ENCODE results near the gene UAP1L1. TPM values are rescaled to one million over a fixed set of nuclear protein-coding genes. Genes with fewer than 3 reads are reported as not detected.

Gene UAP1L1
- total RNA-seq, 1 donor from 2014 or later, result 11.7 TPM

DNA sequence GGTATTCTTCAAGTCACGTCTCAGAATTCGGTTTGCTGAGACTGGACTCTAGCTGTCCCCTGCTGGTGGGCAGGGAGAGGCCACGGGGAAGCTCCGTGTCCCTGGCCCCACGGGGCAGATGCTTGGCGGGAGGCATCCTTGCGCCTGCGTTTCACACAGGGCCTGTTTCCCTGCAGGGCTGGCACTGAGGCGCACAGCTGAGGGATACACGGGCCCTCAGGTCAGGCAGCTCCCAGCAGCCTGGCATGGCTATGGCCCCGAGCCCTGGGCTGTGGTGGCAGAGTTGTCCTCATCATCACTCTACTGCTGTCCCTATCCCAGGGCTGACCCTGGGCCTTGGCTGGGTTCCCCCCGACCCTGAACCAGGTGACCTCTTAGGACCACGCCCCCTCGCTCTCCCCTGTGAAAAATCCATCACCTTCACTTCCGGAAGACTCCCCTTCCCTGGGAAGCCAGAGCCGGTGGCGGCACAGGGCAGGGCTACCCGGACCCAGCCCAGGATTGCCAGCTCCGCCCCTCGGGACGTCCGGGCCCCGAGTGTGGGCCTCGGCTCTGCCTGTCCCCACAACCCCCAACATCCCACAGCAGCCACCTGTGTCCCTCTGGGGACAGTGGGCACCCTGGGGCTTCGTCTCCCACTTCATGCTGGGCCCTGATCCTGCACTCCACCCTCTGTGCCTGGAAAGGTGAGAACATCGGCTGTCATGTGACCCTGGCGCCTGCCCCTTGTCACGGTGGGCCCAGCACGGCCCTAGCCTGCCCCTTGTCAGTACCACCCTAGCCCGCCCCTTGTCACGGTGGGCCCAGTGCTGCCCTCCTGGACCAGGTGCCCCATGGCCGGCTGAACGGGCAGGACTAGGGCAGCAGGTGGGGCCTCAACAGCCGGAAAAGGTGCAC is 32.2 kb downstream of the UAP1L1 start:
- H3K36me3 ChIP-seq (ENCODE audit: control insufficient read depth, insufficient read depth, low read length), result no peaks in the 10 kb centered on the region
- DNase-seq (ENCODE audit: low read depth), result no peak
- TF ChIP-seq, protein P1, sequence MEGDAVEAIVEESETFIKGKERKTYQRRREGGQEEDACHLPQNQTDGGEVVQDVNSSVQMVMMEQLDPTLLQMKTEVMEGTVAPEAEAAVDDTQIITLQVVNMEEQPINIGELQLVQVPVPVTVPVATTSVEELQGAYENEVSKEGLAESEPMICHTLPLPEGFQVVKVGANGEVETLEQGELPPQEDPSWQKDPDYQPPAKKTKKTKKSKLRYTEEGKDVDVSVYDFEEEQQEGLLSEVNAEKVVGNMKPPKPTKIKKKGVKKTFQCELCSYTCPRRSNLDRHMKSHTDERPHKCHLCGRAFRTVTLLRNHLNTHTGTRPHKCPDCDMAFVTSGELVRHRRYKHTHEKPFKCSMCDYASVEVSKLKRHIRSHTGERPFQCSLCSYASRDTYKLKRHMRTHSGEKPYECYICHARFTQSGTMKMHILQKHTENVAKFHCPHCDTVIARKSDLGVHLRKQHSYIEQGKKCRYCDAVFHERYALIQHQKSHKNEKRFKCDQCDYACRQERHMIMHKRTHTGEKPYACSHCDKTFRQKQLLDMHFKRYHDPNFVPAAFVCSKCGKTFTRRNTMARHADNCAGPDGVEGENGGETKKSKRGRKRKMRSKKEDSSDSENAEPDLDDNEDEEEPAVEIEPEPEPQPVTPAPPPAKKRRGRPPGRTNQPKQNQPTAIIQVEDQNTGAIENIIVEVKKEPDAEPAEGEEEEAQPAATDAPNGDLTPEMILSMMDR (IDR thresholded peaks at IDR 0.05; ENCODE audit: insufficient read depth, low read length, poor library complexity, severe bottlenecking), result no peak

DNA sequence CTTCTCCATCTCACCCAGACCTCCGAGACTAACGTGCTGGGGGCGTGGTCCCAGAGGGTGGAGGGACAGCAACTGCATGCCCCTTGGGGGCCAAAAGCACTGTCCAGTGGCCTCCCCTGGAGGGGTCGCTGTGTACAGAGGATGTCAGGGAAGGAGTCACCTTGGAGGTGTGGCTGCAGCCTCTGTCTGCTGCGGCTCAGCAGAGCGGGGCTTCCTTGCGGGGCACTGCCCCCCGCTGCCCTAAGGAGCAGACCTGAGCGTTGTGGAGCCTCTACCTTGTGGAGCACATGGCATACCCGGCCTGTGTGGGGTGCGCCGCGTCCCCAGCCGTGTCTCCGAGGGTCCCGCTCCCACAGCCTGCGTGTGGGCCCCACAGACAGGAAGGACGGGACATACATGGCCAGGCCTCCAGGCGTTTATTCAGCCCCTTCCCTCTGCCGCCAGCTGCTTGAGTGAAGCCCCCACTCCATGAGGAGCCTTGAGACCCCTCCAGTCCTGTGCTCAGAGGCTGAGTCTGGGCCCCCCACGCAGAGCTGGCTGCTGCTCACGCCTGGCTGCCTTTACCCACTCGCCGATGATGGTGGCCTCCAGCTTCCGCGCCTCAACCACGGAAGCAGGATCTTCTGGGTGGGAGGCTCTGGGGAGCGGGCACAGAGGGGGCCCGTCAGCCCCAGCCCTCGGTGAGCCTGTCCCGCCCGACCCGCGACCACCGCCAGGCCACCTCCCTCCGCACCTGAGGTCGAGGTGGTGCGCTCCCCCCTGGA is 33.0 kb downstream of the UAP1L1 start:
- Histone ChIP-seq H3K36me3 (ENCODE audit: control insufficient read depth, insufficient read depth, low read length) (no peaks in the 10 kb centered on the region), H3K4me3 (ENCODE audit: low read depth, low read length) (no peak overlapping the region), H3K27me3 (ENCODE audit: control insufficient read depth, insufficient read depth, low read length) (no peaks in the 10 kb centered on the region)
- TF ChIP-seq, protein P1 (IDR thresholded peaks at IDR 0.05; ENCODE audit: insufficient read depth, low read length, poor library complexity, severe bottlenecking), result no peak
- DNase-seq (ENCODE audit: low read depth), result no peak

More for the DNA sequence above, 32.2 kb downstream of the UAP1L1 start:
- Histone ChIP-seq H3K4me3 (ENCODE audit: low read depth, low read length) (no peak overlapping the region), H3K27me3 (ENCODE audit: control insufficient read depth, insufficient read depth, low read length) (no peaks in the 10 kb centered on the region)

DNA sequence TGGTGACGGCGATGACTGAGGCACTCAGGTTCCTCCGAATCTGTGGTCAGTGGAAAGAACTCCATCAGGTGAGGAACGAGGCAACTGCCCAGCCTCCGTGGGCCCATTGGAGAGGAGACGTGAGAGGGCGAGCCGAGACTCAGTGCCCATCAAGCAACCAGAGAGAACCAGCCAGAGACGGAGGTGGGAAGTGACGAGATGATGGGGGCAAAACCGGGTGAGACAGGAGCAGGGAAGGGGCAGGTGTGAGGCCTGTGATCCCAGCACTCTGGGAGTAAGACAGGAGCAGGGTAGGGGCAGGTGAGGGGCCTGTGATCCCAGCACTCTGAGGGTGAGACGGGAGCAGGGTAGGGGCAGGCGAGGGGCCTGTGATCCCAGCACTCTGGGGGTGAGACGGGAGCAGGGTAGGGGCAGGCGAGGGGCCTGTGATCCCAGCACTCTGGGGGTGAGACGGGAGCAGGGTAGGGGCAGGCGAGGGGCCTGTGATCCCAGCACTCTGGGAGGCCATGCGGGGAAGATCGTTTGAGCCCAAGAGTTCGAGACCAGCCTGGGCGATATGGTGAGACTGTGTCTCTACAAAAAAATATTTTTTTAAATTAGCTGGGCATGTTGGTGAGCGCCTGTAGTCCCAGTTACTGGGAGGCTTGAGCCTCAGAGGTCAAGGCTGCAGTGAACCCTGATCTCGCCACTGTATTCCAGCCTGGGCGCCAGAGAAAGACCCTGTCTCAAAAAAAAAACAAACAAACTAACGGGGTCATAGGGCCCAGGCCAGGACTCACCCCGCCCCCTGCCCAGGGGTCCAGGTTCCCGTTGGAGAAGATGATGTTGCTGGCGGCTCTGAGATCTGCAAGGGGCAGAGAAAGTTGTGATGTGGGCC is 33.8 kb downstream of the UAP1L1 start:
- Histone ChIP-seq H3K4me3 (ENCODE audit: low read depth, low read length) (no peak overlapping the region), H3K36me3 (ENCODE audit: control insufficient read depth, insufficient read depth, low read length) (no peaks in the 10 kb centered on the region), H3K27me3 (ENCODE audit: control insufficient read depth, insufficient read depth, low read length) (no peaks in the 10 kb centered on the region)
- DNase-seq (ENCODE audit: low read depth), result no peak
- TF ChIP-seq, protein P1 (IDR thresholded peaks at IDR 0.05; ENCODE audit: insufficient read depth, low read length, poor library complexity, severe bottlenecking), result no peak

DNA sequence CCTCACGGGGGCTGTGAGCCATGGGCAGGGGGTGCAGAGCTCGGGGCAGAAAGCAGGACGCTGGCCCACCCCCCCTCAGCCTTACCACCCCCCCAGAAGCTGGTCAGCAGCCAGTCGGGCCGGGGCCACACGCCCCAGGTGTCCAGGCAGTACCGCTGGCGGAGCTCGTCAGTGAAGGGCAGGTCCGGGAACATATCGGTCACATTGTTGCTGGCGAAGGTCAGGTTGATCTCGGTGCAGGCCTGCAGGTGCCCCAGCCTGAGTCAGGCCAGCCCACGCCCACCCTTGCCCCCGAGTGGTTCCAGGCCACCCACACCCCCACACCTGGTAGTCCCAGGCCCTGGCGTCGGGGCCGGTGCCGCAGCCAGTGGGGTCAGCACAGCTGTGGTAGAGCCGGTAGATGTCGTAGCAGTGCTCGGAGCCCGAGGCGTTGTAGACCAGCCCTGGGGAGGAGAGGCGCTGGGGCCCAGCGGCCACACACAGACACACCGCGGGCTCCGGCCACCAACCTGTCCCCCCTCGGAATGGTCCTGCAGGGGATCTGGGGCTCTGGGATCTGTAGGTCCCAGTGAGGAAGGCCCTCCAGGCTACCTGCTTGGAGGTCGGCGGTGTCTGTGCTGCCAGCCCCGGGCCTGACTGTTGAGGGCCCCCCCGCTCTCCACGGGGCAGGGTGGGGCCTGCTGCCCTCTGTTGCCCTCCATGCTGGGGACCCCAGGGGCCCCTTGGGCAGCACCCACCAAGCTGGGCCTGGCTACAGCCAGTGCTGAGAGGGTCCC is 34.7 kb downstream of the UAP1L1 start:
- TF ChIP-seq, protein P1 (IDR thresholded peaks at IDR 0.05; ENCODE audit: insufficient read depth, low read length, poor library complexity, severe bottlenecking), result no peak
- no peaks in the 10 kb centered on the region for H3K36me3 ChIP-seq (ENCODE audit: control insufficient read depth, insufficient read depth, low read length)
- no peak overlapping the region for H3K4me3 ChIP-seq (ENCODE audit: low read depth, low read length)
- no peaks in the 10 kb centered on the region for H3K27me3 ChIP-seq (ENCODE audit: control insufficient read depth, insufficient read depth, low read length)
- no peak for DNase-seq (ENCODE audit: low read depth)

Measured in kidney epithelial cell (primary cell).